Mucosa of gallbladder (tissue), 1 donor: ENCODE measurements around the gene EOLA1. TPM values are rescaled to one million over a fixed set of nuclear protein-coding genes. Genes with fewer than 3 reads are reported as not detected.
A peak's percentile ranks its signal among the peaks of the same experiment; 100 is the strongest.
"Not testable (repeated sequence)": the region's sequence is repeated elsewhere in the genome, so short reads cannot be mapped to it uniquely, and the experiment has no call there.

Experiments used
- DNase-seq: peaks from one replicate; pipeline ENCODE4 v3.0.0-alpha.2; 2020; ENCODE audit warnings: low spot score
- total RNA-seq: library from RNA; stranded (reverse); gene quantifications from one replicate; pipeline ENCODE4 v1.2.1, GENCODE V29; 2021
- donor health status: DM: no; HTN: no; CAD: no.

Gene EOLA1
- 18.6 TPM for total RNA-seq

GRCh38 chrX:149540621-149541520, at the start of gene EOLA1:
Gene EOLA1 (plus strand): TSS chrX:149541012. CDS start chrX:149545631, 4,619 bp downstream.
- peak; percentile 89 for DNase-seq

GRCh38 chrX:149491812-149492211, 49.0 kb upstream of the EOLA1 start:
- no peak for DNase-seq

DNA sequence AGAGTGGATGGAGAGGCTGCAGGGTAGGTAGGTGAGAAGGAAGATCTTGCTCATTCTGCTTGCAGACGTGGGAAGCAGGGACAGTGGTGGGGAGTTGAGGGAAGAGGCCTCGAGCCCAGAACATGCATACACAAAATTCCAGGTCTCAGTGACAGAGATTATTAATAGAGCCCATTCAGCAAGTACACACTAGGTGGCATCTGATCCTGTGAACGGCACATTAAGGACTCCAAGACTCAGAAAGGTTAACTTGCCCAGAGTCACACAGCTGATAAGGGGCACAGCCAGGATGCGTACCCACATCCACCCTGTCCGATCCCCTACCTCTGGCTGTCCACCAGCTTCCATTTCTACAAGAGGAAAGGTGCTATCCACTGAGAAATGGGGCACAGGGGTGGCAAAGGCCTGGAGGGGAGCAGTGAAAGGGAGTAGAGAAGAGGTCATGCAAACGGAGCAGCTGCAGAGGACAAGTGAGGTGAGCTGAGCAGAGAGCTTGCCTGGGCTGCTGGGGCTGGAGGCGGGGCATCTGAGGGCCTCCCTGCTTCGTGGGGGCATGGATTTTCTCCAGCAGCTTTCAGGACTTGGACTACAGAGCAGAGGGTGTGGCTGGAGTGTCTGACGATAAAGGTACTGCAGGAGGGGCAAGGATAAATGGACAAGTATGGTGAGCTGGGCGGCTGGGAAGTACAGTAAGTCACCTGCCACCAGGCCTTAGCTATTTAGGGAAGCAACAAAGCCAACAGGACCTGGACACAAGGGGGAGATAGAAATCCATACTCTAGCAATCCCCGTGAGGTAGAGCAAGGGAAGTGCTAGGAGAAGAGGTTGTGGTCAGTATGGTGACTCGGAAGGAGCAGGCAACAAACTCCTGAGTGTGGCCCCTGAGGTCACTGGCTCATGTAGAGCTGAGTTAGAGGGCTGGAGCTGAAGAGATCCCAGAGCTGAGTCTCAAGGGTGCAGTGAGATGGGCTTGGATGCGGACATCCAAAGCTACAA, 46.9 kb upstream of the EOLA1 start:
- no peak for DNase-seq

DNA sequence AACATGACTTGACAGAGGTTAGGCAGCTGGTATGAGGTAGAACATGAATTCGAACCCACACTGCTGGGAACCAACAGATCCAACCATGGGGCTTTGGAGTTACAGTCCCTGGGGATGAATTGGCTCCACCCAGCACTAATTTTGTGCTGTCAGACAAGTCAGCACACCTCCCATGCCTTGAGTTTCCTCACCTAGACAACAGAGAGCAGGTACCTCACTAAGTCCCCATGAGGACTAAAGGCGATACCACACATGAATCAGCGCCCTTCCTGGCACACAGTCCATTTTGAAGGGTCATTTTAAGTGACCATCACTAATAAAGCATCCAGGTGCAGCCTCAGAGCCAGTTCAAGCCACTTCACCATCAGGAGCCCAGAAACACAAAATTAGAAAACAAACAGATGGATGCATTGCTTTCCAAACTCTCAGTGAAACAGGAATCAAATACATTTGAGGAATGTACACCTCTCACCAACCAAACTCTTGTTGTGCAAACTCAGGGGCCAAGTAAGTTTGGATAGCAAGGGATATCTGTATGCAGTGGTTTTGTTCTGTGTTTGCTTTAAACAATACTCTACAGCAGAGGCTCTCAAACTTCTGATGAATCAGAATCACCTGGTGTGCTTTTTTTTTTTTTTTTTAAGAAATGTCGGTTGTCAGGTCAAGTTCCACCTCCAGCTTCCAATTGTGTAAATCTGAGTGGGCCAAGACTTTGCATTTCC, 45.8 kb upstream of the EOLA1 start:
- no peak for DNase-seq

- DNase-seq, result peak; percentile 15
Observed at GRCh38 chrX:149495573-149496071, 45.2 kb upstream of the EOLA1 start.

- DNase-seq, result no peak
Observed at GRCh38 chrX:149497054-149497453, 43.8 kb upstream of the EOLA1 start.

- DNase-seq, result no peak
Observed at GRCh38 chrX:149497626-149498025, 43.2 kb upstream of the EOLA1 start.

- no peak for DNase-seq
Observed at GRCh38 chrX:149498767-149499166, 42.0 kb upstream of the EOLA1 start.

DNA sequence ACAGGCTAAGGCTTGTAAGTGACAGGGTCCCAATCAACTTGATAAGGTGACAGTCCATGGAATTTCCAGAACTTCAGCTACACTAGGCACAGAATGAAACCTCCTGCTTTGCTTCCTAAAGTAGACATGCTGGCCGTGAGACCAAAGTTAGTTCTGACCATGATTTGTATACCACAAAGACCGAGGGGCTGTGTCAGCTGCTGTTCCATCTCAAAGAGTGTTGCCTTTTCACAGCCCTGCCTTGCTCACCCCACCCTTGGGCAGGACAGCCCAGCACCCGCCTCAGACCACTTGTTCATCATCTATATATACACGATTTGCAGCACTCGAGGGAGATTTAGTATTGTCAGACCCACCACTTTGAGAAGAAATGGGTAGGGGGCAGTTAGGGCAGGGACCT, 41.0 kb upstream of the EOLA1 start:
- DNase-seq, result no peak

- DNase-seq, result not testable (repeated sequence)
Observed at GRCh38 chrX:149502923-149503322, 37.9 kb upstream of the EOLA1 start.

- DNase-seq, result not testable (repeated sequence)
Observed at GRCh38 chrX:149503446-149503845, 37.4 kb upstream of the EOLA1 start.

DNA sequence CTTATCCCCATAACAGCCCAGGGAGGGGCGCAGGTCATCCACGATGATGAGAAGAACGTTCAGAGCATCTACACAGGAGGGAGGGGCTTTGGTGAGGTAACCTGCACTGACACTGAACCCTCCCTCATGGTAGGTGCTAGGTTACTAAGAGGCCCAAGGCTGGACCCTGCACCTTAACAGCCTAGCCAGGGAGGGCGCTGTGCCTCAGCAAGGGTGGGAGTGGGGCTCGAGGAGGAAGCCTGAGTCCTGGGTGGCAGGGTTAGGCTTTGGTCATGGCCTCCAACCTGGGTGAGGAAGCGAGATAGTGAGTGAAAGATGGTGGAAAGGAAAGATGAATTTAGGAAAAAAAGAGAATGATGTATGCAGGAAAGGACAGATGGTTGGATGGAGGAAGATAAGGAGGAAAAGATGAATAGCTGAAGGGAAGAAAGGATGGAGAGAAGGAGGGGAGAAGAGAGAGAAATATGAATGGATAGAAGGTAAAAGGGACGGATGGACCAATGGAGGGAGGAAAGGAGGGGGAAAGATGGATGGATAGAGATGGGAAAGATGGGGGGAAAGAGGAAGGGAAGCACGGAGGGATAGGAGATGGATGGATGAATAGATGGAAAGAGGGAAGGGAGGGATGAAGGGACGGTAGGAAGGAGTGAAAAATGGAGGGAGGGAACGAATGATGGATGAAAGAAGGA, 36.4 kb upstream of the EOLA1 start:
- no peak for DNase-seq

GRCh38 chrX:149504915-149505651, 35.7 kb upstream of the EOLA1 start, which contains the start of gene IDS:
Gene IDS (minus strand): TSS chrX:149505306. CDS start chrX:149505137, 169 bp downstream.
- DNase-seq, result peak; percentile 86

GRCh38 chrX:149505671-149506070, 35.1 kb upstream of the EOLA1 start:
- no peak for DNase-seq

DNA sequence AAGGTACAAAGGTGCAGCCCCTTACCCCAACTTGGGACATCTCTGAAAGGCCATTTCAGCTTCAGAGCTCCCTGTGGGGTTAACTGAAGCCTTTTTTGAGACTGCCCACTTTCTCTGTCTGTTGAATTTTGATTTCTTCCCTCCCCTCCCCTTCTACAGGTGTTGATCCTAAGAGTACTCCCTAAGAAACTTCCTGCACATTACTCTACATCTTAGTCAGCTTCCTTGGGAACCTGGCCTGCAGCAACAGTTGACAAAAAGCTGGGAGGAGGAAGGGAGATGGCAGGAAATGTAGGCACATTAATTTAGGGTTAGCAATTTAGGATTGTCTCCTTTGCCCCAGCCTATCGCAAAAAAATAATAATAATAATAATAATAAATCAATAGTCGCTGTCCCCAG, 34.5 kb upstream of the EOLA1 start:
- DNase-seq, result no peak

DNA sequence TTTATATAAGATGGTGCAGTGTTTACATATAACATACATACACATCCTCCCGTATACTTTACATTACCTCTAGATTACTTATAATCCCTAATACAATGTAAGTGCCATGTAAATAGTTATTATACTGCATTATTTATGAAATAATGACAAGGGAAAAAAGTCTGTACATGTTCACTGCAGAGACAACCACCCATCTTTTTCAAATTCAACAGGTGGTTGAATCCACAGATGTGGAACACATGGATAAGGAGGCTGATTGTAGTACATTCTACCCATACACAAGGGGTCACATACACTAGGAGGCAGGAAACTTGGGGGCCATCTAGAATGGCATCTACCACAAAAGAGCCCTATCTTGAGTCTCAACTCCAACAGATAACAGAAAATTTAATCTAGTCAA, 32.3 kb upstream of the EOLA1 start:
- DNase-seq, result no peak

DNA sequence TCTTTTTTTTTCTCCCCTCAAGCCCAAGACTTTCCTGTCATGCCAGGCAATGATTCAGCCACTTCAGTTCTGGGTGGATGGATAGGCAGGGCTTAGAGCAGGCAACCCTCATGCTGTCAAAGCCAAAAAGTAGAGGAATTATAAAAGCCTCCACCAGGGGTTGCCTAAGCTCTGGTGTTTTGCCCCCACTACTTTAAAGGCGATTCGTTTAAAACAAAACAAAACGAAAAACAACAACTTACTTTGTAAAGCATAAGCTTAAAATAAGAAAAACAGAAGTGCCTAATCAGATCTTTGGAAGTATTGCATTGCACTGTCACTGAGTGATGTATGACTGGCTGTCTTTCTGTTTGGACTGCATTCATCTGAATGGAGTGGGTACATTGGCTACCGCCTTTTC, 30.4 kb upstream of the EOLA1 start:
- DNase-seq, result no peak

- DNase-seq, result no peak
Observed at GRCh38 chrX:149511081-149511480, 29.7 kb upstream of the EOLA1 start.

- DNase-seq, result peak; percentile 52
Observed at GRCh38 chrX:149512225-149512885, 28.5 kb upstream of the EOLA1 start.
